Transverse colon (tissue), 3 donors: Measurements from ENCODE around the gene CCDC69.

Experiments
- EP300 ChIP-seq: sonication (generic); formaldehyde crosslinking; IDR thresholded peaks from one replicate; pipeline ENCODE4 v1.6.1; 2017; ENCODE audit warnings: antibody characterized with exemption, low read depth
- TF ChIP-seq, protein P1 (sequence below), 5 experiments: fragments of 200-600 bp in 3 of 5; fragments of 450-650 bp in 2 of 5; sonication (generic) in 3 of 5; IDR thresholded peaks; 1 replicate in 2 of 5; 2 replicates in 3 of 5; pipeline ENCODE4 v1.5.1; 2016 to 2017; ENCODE audit warnings: antibody characterized with exemption in 5 of 5, inconsistent platforms in 3 of 5, mild to moderate bottlenecking in 2 of 5, moderate library complexity in 1 of 5

GRCh38 chr5:151153766-151154272, 70.1 kb downstream of the CCDC69 start:
- no peak for TF ChIP-seq EP300
- TF ChIP-seq, protein P1, sequence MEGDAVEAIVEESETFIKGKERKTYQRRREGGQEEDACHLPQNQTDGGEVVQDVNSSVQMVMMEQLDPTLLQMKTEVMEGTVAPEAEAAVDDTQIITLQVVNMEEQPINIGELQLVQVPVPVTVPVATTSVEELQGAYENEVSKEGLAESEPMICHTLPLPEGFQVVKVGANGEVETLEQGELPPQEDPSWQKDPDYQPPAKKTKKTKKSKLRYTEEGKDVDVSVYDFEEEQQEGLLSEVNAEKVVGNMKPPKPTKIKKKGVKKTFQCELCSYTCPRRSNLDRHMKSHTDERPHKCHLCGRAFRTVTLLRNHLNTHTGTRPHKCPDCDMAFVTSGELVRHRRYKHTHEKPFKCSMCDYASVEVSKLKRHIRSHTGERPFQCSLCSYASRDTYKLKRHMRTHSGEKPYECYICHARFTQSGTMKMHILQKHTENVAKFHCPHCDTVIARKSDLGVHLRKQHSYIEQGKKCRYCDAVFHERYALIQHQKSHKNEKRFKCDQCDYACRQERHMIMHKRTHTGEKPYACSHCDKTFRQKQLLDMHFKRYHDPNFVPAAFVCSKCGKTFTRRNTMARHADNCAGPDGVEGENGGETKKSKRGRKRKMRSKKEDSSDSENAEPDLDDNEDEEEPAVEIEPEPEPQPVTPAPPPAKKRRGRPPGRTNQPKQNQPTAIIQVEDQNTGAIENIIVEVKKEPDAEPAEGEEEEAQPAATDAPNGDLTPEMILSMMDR (IDR thresholded peaks at IDR 0.05): no peak
